ENCODE data around the gene PPP2R3B. TPM values are rescaled to one million over a fixed set of nuclear protein-coding genes. Genes with fewer than 3 reads are reported as not detected.

Gene PPP2R3B
- total and polyA plus RNA-seq, 2 of the 4 experiments (the other 2 are of a cell fraction), result 13.2 to 13.3 TPM

GRCh38 chrX:340121-340520 is 46.6 kb downstream of the PPP2R3B start:
- WGBS, 2 experiments (ENCODE audit: extremely low coverage in 2 of 2, insufficient read length in 1 of 2), result no CpG with 5 or more reads among the region's 24 CpGs
- no peak overlapping the region for H3K56ac ChIP-seq (ENCODE audit: extremely low read depth, insufficient read depth, low read length)
- ChIA-PET CTCF (no interaction called here), POLR2A (ENCODE audit: unreplicated experiment) (no interaction called here)
- H2AK5ac ChIP-seq (ENCODE audit: low read depth, low read length), result no peak overlapping the region
- intact Hi-C loops (cut with micrococcal nuclease) (no loop called here), dilution Hi-C loops (cut with HindIII; ENCODE audit: low sequenced_read_pairs, unreplicated experiment) (no loop called here), in situ Hi-C loops (cut with MboI; ENCODE audit: low sequenced_read_pairs) (no loop called here)
- no peak overlapping the region for H2BK15ac ChIP-seq (ENCODE audit: low read depth, low read length)
- H2AFZ ChIP-seq (replicated peaks; ENCODE audit: low read length, poor library complexity), result no peak overlapping the region
- no peak overlapping the region for H3K27ac ChIP-seq (ENCODE audit: insufficient read depth, low read length)
- no peak for DNase-seq
- H3K4me2 ChIP-seq (ENCODE audit: low read depth, low read length), result no peak overlapping the region
- H3K79me1 ChIP-seq (ENCODE audit: low read depth in 1 of 2, low read length in 2 of 2), result no peaks in the 10 kb centered on the region
- peaks cover 13% of the 10 kb centered on the region; the same call in 1 of the 2 replicates for H3K9me3 ChIP-seq (ENCODE audit: control insufficient read depth, insufficient read depth, low read length)
- no peak overlapping the region for H3K9ac ChIP-seq (ENCODE audit: low read depth, low read length)
- H3K27me3 ChIP-seq (ENCODE audit: control insufficient read depth, insufficient read depth, low read length), result no peaks in the 10 kb centered on the region
- no peak overlapping the region for H3K4me3 ChIP-seq (ENCODE audit: insufficient read depth, low read depth, low read length)
- no peak overlapping the region for H2BK5ac ChIP-seq (ENCODE audit: low read depth, low read length, poor library complexity, severe bottlenecking)
- no peak overlapping the region for H3K23ac ChIP-seq (ENCODE audit: low read depth, low read length)
- no peak overlapping the region for H4K8ac ChIP-seq (ENCODE audit: low read depth in 2 of 2, low read length in 2 of 2)
- H2AK9ac ChIP-seq (replicated peaks; ENCODE audit: low read depth, low read length, poor library complexity), result no peak overlapping the region
- no peaks in the 10 kb centered on the region for H4K20me1 ChIP-seq (ENCODE audit: insufficient read depth, low read length)
- no peak overlapping the region for H3K18ac ChIP-seq (ENCODE audit: low read depth, low read length)
- peaks cover 28% of the 10 kb centered on the region; the same call in 1 of the 2 replicates for H3K36me3 ChIP-seq (ENCODE audit: control insufficient read depth, insufficient read depth, low read length)
- H4K91ac ChIP-seq (ENCODE audit: insufficient read depth, low read depth, low read length), result no peak overlapping the region
- H3K4ac ChIP-seq (ENCODE audit: low read depth, low read length), result no peak overlapping the region
- H4K5ac ChIP-seq (ENCODE audit: low read depth, low read length), result no peak overlapping the region
- ATAC-seq (ENCODE audit: low read depth), result no peak
- H2BK20ac ChIP-seq (ENCODE audit: low read depth, low read length), result no peak overlapping the region
- BruUV-seq (replicated peaks), result no TSS peak
- H3K9me1 ChIP-seq (ENCODE audit: insufficient read depth, low read length), result no peaks in the 10 kb centered on the region
- no peak overlapping the region for H3K14ac ChIP-seq (replicated peaks; ENCODE audit: low read depth, low read length)
- no peak for TF ChIP-seq NFE2L2 (IDR thresholded peaks at IDR 0.05; ENCODE audit: low read depth, low read length)
- no peak for TF ChIP-seq CTCF (conservative IDR thresholded peaks at IDR 0.05; ENCODE audit: low read depth, low read length)
- no peak for TF ChIP-seq MXI1 (IDR thresholded peaks at IDR 0.05; ENCODE audit: borderline replicate concordance, low read depth, low read length)
- TF ChIP-seq FOS (IDR thresholded peaks at IDR 0.05; ENCODE audit: low read depth, low read length), result no peak
- TF ChIP-seq MAFK (IDR thresholded peaks at IDR 0.05; ENCODE audit: low read depth, low read length), result no peak
- TF ChIP-seq MAZ (IDR thresholded peaks at IDR 0.05; ENCODE audit: borderline replicate concordance, low read depth, low read length), result no peak
- no peak for TF ChIP-seq BHLHE40 (IDR thresholded peaks at IDR 0.05; ENCODE audit: low read depth, low read length)
- no peak for TF ChIP-seq RFX5 (IDR thresholded peaks at IDR 0.05; ENCODE audit: low read depth, low read length)
- TF ChIP-seq, protein P1, sequence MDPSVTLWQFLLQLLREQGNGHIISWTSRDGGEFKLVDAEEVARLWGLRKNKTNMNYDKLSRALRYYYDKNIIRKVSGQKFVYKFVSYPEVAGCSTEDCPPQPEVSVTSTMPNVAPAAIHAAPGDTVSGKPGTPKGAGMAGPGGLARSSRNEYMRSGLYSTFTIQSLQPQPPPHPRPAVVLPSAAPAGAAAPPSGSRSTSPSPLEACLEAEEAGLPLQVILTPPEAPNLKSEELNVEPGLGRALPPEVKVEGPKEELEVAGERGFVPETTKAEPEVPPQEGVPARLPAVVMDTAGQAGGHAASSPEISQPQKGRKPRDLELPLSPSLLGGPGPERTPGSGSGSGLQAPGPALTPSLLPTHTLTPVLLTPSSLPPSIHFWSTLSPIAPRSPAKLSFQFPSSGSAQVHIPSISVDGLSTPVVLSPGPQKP (IDR thresholded peaks at IDR 0.05; ENCODE audit: borderline replicate concordance, low read depth, low read length), result no peak
- TF ChIP-seq CEBPB (IDR thresholded peaks at IDR 0.05; ENCODE audit: low read depth, low read length), result no peak
- TF ChIP-seq, protein P2, sequence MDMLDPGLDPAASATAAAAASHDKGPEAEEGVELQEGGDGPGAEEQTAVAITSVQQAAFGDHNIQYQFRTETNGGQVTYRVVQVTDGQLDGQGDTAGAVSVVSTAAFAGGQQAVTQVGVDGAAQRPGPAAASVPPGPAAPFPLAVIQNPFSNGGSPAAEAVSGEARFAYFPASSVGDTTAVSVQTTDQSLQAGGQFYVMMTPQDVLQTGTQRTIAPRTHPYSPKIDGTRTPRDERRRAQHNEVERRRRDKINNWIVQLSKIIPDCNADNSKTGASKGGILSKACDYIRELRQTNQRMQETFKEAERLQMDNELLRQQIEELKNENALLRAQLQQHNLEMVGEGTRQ (IDR thresholded peaks at IDR 0.05; ENCODE audit: low read depth, low read length), result no peak
- no peak for TF ChIP-seq POLR2A (IDR thresholded peaks at IDR 0.05; ENCODE audit: low read depth, low read length)
- no peak for TF ChIP-seq RAD21 (IDR thresholded peaks at IDR 0.05; ENCODE audit: low read length)
- TF ChIP-seq CHD1 (IDR thresholded peaks at IDR 0.05; ENCODE audit: low read depth, low read length), result no peak
- TF ChIP-seq RCOR1 (IDR thresholded peaks at IDR 0.05; ENCODE audit: insufficient replicate concordance, low read length), result no peak
- H2BK120ac ChIP-seq (ENCODE audit: low read depth, low read length), result no peak overlapping the region
- no peaks in the 10 kb centered on the region for H3K4me1 ChIP-seq (ENCODE audit: control insufficient read depth, insufficient read depth, low read length)
